HG03457 (cell line): Measurements from ENCODE around the gene CCDC186.

Experiments
- ATAC-seq: cut with Tn5 transposase; IDR thresholded peaks from one replicate; pipeline ENCODE4 v1.9.1; 2021; ENCODE audit warnings: moderate number of reproducible peaks; ENCODE audit not compliant: unreplicated experiment

The CCDC186 gene

GRCh38 chr10:114115661-114116445 is 58.1 kb downstream of the CCDC186 start:
- no peak for ATAC-seq

GRCh38 chr10:114110174-114110972 is 63.6 kb downstream of the CCDC186 start:
- ATAC-seq = no peak

- ATAC-seq = no peak
Observed at GRCh38 chr10:114103284-114103683, 70.7 kb downstream of the CCDC186 start.

- ATAC-seq = no peak
Observed at GRCh38 chr10:114102256-114102655, 71.7 kb downstream of the CCDC186 start.

GRCh38 chr10:114100848-114101741 is 72.9 kb downstream of the CCDC186 start:
- no peak for ATAC-seq

- ATAC-seq = no peak
Observed at GRCh38 chr10:114096864-114097263, 77.1 kb downstream of the CCDC186 start.

- peak; percentile 68 for ATAC-seq
Observed at GRCh38 chr10:114095559-114096337, 78.3 kb downstream of the CCDC186 start.

- no peak for ATAC-seq
Observed at GRCh38 chr10:114094795-114095194, 79.2 kb downstream of the CCDC186 start.

GRCh38 chr10:114087655-114088054 is 86.3 kb downstream of the CCDC186 start:
- ATAC-seq = no peak

- ATAC-seq = no peak
Observed at GRCh38 chr10:114087255-114087654, 86.7 kb downstream of the CCDC186 start.

GRCh38 chr10:114084215-114084614 is 89.8 kb downstream of the CCDC186 start:
- ATAC-seq = no peak

- no peak for ATAC-seq
Observed at GRCh38 chr10:114083040-114083439, 91.0 kb downstream of the CCDC186 start.

GRCh38 chr10:114081911-114082583 is 92.0 kb downstream of the CCDC186 start:
- ATAC-seq = no peak

- no peak for ATAC-seq
Observed at GRCh38 chr10:114079421-114079820, 94.6 kb downstream of the CCDC186 start.

GRCh38 chr10:114078346-114078745 is 95.7 kb downstream of the CCDC186 start:
- ATAC-seq = no peak

GRCh38 chr10:114077815-114078219 is 96.2 kb downstream of the CCDC186 start:
- ATAC-seq = no peak

- ATAC-seq = no peak
Observed at GRCh38 chr10:114077347-114077746, 96.7 kb downstream of the CCDC186 start.

- ATAC-seq = no peak
Observed at GRCh38 chr10:114075093-114075492, 98.9 kb downstream of the CCDC186 start.

GRCh38 chr10:114073395-114074186 is 100.4 kb downstream of the CCDC186 start:
- no peak for ATAC-seq
